Measurements from ENCODE around the gene NEU2. TPM values are rescaled to one million over a fixed set of nuclear protein-coding genes. Genes with fewer than 3 reads are reported as not detected.
A peak's percentile ranks its signal among the peaks of the same experiment; 100 is the strongest.

The NEU2 gene
- total and polyA plus RNA-seq, 2 of the 13 experiments (the other 11 are each of a cell fraction or from before 2014, with no cell fraction given) = not detected

DNA sequence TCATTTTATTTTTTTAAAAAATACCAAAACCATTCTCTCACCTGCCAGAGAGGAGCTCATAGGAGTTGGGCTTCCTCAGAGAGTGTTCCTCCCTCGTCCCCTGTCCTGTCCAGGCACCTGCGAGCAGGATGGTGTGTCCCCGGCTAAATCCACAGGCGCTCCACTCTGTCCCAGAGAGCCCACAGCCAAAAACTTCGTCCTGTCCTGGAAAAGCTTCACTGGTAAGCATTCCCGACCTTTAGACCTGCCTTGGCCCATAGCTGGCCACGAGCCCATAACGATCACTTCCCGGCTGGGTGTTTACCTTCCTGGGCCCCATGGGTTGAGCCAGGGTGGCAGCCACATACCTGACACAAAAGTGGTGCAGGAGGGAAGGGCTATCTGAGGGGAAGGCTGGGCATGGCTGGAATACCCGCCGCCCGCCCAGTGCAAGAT lies 19.4 kb upstream of the NEU2 start, which contains the start of gene NGEF (continued):
- no peak for TF ChIP-seq NFATC3 (CRISPR knock-in tag; IDR thresholded peaks at IDR 0.05)
- no peak for TF ChIP-seq MBD4 (IDR thresholded peaks at IDR 0.05; ENCODE audit: borderline replicate concordance, low read length)
- peak; percentile 76 for TF ChIP-seq ARNT2 (CRISPR knock-in tag; IDR thresholded peaks at IDR 0.05; ENCODE audit: low read depth)
- peak; percentile 89 for TF ChIP-seq POGZ (CRISPR knock-in tag; IDR thresholded peaks at IDR 0.05)
- TF ChIP-seq ESRRA (CRISPR knock-in tag; IDR thresholded peaks at IDR 0.05; ENCODE audit: low read depth) = peak; percentile 80
- TF ChIP-seq TAF1 (CRISPR knock-in tag; IDR thresholded peaks at IDR 0.05) = peak; percentile 67
- TF ChIP-seq ZNF292 (CRISPR knock-in tag; IDR thresholded peaks at IDR 0.05; ENCODE audit: borderline replicate concordance, low read depth) = peak; percentile 96; the same call in 1 of the 2 replicates
- TF ChIP-seq TGIF2 (CRISPR knock-in tag; IDR thresholded peaks at IDR 0.05) = 0 out of 2 replicates have a peak, but pooled peaks have one; percentile 63
- TF ChIP-seq, protein P1, sequence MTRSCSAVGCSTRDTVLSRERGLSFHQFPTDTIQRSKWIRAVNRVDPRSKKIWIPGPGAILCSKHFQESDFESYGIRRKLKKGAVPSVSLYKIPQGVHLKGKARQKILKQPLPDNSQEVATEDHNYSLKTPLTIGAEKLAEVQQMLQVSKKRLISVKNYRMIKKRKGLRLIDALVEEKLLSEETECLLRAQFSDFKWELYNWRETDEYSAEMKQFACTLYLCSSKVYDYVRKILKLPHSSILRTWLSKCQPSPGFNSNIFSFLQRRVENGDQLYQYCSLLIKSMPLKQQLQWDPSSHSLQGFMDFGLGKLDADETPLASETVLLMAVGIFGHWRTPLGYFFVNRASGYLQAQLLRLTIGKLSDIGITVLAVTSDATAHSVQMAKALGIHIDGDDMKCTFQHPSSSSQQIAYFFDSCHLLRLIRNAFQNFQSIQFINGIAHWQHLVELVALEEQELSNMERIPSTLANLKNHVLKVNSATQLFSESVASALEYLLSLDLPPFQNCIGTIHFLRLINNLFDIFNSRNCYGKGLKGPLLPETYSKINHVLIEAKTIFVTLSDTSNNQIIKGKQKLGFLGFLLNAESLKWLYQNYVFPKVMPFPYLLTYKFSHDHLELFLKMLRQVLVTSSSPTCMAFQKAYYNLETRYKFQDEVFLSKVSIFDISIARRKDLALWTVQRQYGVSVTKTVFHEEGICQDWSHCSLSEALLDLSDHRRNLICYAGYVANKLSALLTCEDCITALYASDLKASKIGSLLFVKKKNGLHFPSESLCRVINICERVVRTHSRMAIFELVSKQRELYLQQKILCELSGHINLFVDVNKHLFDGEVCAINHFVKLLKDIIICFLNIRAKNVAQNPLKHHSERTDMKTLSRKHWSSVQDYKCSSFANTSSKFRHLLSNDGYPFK (CRISPR knock-in tag; IDR thresholded peaks at IDR 0.05; ENCODE audit: borderline replicate concordance) = no peak; the same call in 1 of the 2 replicates
- peak; percentile 78 for TF ChIP-seq ELF1 (CRISPR knock-in tag; IDR thresholded peaks at IDR 0.05)
- no peak for TF ChIP-seq SRY (CRISPR knock-in tag; IDR thresholded peaks at IDR 0.05)
- TF ChIP-seq HOXA3 (CRISPR knock-in tag; IDR thresholded peaks at IDR 0.05) = peak; percentile 94
- TF ChIP-seq, protein P2, sequence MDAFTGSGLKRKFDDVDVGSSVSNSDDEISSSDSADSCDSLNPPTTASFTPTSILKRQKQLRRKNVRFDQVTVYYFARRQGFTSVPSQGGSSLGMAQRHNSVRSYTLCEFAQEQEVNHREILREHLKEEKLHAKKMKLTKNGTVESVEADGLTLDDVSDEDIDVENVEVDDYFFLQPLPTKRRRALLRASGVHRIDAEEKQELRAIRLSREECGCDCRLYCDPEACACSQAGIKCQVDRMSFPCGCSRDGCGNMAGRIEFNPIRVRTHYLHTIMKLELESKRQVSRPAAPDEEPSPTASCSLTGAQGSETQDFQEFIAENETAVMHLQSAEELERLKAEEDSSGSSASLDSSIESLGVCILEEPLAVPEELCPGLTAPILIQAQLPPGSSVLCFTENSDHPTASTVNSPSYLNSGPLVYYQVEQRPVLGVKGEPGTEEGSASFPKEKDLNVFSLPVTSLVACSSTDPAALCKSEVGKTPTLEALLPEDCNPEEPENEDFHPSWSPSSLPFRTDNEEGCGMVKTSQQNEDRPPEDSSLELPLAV (CRISPR knock-in tag; conservative IDR thresholded peaks at IDR 0.05; ENCODE audit: low read depth) = no peak
- TF ChIP-seq FOSL2 (CRISPR knock-in tag; IDR thresholded peaks at IDR 0.05) = peak; percentile 83
- TF ChIP-seq MXI1 (IDR thresholded peaks at IDR 0.05; ENCODE audit: borderline replicate concordance, low read depth, low read length) = peak; percentile 77; the same call in 2 of the 3 replicates
- TF ChIP-seq ZNF773 (CRISPR knock-in tag; IDR thresholded peaks at IDR 0.05; ENCODE audit: borderline replicate concordance) = no peak
- TF ChIP-seq AGO1 (IDR thresholded peaks at IDR 0.05; ENCODE audit: low read depth, low read length, poor library complexity, severe bottlenecking) = no peak
- peak; percentile 78; the same call in 1 of the 2 replicates for TF ChIP-seq LCORL (IDR thresholded peaks at IDR 0.05)
- peak; percentile 100 for TF ChIP-seq LCORL (CRISPR knock-in tag; IDR thresholded peaks at IDR 0.05)
- TF ChIP-seq KLF12 (CRISPR knock-in tag; IDR thresholded peaks at IDR 0.05; ENCODE audit: borderline replicate concordance) = no peak; the same call in 1 of the 2 replicates
- TF ChIP-seq NPAS2 (CRISPR knock-in tag; IDR thresholded peaks at IDR 0.05; ENCODE audit: borderline replicate concordance) = no peak
- TF ChIP-seq ZNF441 (CRISPR knock-in tag; IDR thresholded peaks at IDR 0.05; ENCODE audit: borderline replicate concordance) = peak; percentile 86; the same call in 1 of the 2 replicates
- no peak for TF ChIP-seq GPN1 (CRISPR knock-in tag; IDR thresholded peaks at IDR 0.05; ENCODE audit: borderline replicate concordance)
- no peak for TF ChIP-seq ZNF703 (CRISPR knock-in tag; IDR thresholded peaks at IDR 0.05; ENCODE audit: borderline replicate concordance)
- no peak; the same call in 1 of the 2 replicates for TF ChIP-seq ZNF83 (CRISPR knock-in tag; IDR thresholded peaks at IDR 0.05; ENCODE audit: borderline replicate concordance)
- peak; percentile 94 for TF ChIP-seq BCL6 (CRISPR knock-in tag; IDR thresholded peaks at IDR 0.05)
- TF ChIP-seq, protein P3, sequence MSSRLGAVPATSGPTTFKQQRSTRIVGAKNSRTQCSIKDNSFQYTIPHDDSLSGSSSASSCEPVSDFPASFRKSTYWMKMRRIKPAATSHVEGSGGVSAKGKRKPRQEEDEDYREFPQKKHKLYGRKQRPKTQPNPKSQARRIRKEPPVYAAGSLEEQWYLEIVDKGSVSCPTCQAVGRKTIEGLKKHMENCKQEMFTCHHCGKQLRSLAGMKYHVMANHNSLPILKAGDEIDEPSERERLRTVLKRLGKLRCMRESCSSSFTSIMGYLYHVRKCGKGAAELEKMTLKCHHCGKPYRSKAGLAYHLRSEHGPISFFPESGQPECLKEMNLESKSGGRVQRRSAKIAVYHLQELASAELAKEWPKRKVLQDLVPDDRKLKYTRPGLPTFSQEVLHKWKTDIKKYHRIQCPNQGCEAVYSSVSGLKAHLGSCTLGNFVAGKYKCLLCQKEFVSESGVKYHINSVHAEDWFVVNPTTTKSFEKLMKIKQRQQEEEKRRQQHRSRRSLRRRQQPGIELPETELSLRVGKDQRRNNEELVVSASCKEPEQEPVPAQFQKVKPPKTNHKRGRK (CRISPR knock-in tag; IDR thresholded peaks at IDR 0.05) = no peak

All from HepG2 (cell line).